ENCODE data around the gene RPS6KA2. TPM values are rescaled to one million over a fixed set of nuclear protein-coding genes. Genes with fewer than 3 reads are reported as not detected.

Gene RPS6KA2
- total and polyA plus RNA-seq, 2 experiments from 2014 or later, result 19.3 to 24.0 TPM

DNA sequence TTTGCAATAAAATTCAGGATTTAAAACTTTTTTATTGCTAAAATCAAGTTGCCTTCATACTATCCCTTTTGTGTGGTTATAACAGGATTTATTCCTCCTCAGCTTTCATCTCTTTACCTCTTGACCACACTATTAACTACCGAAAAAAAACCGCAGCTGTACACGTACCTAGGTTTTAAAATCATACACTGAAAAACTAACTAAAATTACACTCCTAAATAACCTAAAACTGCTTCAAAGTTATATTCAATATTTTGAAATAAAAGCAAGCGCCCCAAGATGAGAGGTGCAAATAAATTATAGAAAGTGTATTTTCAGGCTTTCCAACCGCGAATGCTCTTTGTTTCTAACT is 245.7 kb downstream of the RPS6KA2 start:
- Histone ChIP-seq H3K9me3 (ENCODE audit: low read depth) (no peaks in the 10 kb centered on the region), H3K27me3 (no peaks in the 10 kb centered on the region), H3K4me3 (peak overlapping the region; percentile 67), H3K4me1 (ENCODE audit: low read depth) (no peaks in the 10 kb centered on the region), H3K36me3 (no peaks in the 10 kb centered on the region), H3K27ac (no peak overlapping the region)
- TF ChIP-seq CTCF (IDR thresholded peaks at IDR 0.05; ENCODE audit: low read depth, low read length), result no peak
- no peak for DNase-seq (ENCODE audit: low read depth in 1 of 2, low spot score in 1 of 2)

DNA sequence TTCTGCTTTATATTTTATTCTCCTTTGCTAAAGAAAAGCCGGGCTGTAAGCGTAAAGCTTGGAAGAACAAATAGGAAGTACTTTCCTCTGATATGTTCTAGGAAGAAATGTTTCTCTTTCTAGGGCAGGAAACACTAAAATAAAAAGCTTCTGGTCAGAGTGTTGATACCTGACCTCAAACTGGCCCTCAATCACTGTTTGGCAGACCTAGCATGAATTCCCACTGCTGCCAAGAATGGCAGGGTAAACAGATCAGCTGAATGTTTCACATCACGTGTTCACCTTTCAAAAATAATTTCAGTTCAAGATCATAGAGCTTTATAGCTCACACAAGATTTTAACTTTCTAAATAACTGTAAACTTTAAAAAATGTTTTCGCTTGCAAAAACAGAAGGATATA is 247.3 kb downstream of the RPS6KA2 start:
- H3K9me3 ChIP-seq (ENCODE audit: low read depth), result no peaks in the 10 kb centered on the region
- no peak for DNase-seq (ENCODE audit: low read depth in 1 of 2, low spot score in 1 of 2)
- no peaks in the 10 kb centered on the region for H3K36me3 ChIP-seq
- H3K27me3 ChIP-seq, result no peaks in the 10 kb centered on the region
- no peak for TF ChIP-seq CTCF (IDR thresholded peaks at IDR 0.05; ENCODE audit: low read depth, low read length)
- no peak overlapping the region for H3K27ac ChIP-seq
- no peaks in the 10 kb centered on the region for H3K4me1 ChIP-seq (ENCODE audit: low read depth)
- H3K4me3 ChIP-seq, result no peak overlapping the region

GRCh38 chr6:166379103-166379586 is 247.9 kb downstream of the RPS6KA2 start:
- no peaks in the 10 kb centered on the region for H3K36me3 ChIP-seq
- TF ChIP-seq CTCF (IDR thresholded peaks at IDR 0.05; ENCODE audit: low read depth, low read length), result no peak
- DNase-seq (ENCODE audit: low read depth in 1 of 2, low spot score in 1 of 2), result no peak
- H3K27ac ChIP-seq, result no peak overlapping the region
- no peaks in the 10 kb centered on the region for H3K9me3 ChIP-seq (ENCODE audit: low read depth)
- no peaks in the 10 kb centered on the region for H3K4me1 ChIP-seq (ENCODE audit: low read depth)
- no peak overlapping the region for H3K4me3 ChIP-seq
- H3K27me3 ChIP-seq, result no peaks in the 10 kb centered on the region

DNA sequence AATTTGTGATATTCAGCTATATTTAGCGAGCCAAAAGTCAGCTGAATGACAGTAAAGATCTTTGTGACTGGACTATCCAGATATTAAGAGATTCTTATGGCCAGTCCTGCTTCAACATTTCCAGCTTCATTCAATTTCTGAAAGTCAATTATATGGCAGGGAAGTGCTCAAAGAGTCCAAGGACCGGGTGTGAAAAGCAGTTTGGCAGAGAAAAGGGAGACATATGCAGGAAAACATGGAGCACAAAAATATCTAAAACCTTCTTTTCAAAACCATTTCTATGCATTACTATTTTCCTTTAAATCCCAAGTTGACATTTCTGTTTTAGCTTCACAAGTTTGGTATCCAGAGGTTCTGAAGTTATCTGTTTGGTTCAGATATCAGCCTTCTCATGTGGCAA is 249.3 kb downstream of the RPS6KA2 start:
- no peaks in the 10 kb centered on the region for H3K36me3 ChIP-seq
- no peaks in the 10 kb centered on the region for H3K4me1 ChIP-seq (ENCODE audit: low read depth)
- H3K27me3 ChIP-seq, result no peaks in the 10 kb centered on the region
- DNase-seq (ENCODE audit: low read depth in 1 of 2, low spot score in 1 of 2), result no peak
- no peak overlapping the region for H3K27ac ChIP-seq
- H3K9me3 ChIP-seq (ENCODE audit: low read depth), result no peaks in the 10 kb centered on the region
- no peak overlapping the region for H3K4me3 ChIP-seq
- no peak for TF ChIP-seq CTCF (IDR thresholded peaks at IDR 0.05; ENCODE audit: low read depth, low read length)

DNA sequence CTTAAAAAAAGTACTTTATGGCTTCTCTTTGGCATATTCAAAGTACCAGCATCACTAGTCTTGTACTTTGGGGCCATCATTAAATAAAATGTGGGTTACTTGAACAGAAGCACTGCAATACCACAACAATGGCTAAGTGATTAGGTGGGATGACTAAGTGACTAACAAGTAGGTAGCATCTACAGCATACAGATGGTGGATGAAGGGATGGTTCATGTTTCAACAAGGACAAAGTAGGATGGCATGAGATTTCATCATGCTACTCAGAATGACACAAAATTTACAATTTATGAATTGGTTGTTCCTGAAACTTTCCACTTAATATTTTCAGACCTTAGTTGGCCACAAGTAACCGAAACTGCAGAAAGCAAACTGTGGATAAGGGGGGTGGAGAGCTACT is 252.0 kb downstream of the RPS6KA2 start:
- no peak for TF ChIP-seq CTCF (IDR thresholded peaks at IDR 0.05; ENCODE audit: low read depth, low read length)

DNA sequence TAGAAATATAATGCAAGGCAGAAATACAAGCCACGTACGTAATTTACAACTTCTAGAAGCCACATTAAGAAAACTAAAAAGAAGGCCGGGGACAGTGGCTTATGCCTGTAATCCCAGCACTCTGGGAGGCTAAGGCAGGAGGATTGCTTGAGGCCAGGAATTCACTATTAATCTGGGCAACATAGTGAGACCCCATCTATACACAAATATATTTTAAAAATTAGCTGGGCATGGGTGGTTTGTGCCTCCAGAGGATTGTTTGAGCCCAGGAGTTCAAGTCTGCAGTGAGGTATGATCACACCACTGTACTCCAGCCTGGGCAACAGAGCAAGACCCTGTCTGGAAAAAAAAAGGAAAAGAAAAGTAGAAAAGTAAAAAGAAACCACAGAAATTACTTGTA is 256.6 kb downstream of the RPS6KA2 start:
- Histone ChIP-seq H3K27ac (no peak overlapping the region), H3K4me3 (no peak overlapping the region), H3K36me3 (no peaks in the 10 kb centered on the region), H3K27me3 (no peaks in the 10 kb centered on the region), H3K4me1 (ENCODE audit: low read depth) (peaks cover 8% of the 10 kb centered on the region), H3K9me3 (ENCODE audit: low read depth) (no peaks in the 10 kb centered on the region)
- TF ChIP-seq CTCF (IDR thresholded peaks at IDR 0.05; ENCODE audit: low read depth, low read length), result no peak
- DNase-seq (ENCODE audit: low read depth in 1 of 2, low spot score in 1 of 2), result no peak

More for the DNA sequence above, 252.0 kb downstream of the RPS6KA2 start:
- no peaks in the 10 kb centered on the region for H3K27me3 ChIP-seq
- H3K27ac ChIP-seq, result no peak overlapping the region
- H3K4me1 ChIP-seq (ENCODE audit: low read depth), result no peaks in the 10 kb centered on the region
- H3K36me3 ChIP-seq, result no peaks in the 10 kb centered on the region
- no peak for DNase-seq (ENCODE audit: low read depth in 1 of 2, low spot score in 1 of 2)
- H3K4me3 ChIP-seq, result no peak overlapping the region
- H3K9me3 ChIP-seq (ENCODE audit: low read depth), result no peaks in the 10 kb centered on the region
